ENCODE measurements around the gene TBC1D3B.

Gene TBC1D3B

GRCh38 chr17:36120221-36120620, 56.2 kb downstream of the TBC1D3B start:
- TF ChIP-seq CTCF (IDR thresholded peaks at IDR 0.05; ENCODE audit: low read depth, low read length), result no peak
- Histone ChIP-seq H3K27me3 (ENCODE audit: insufficient read depth, low read depth, severe bottlenecking) (no peaks in the 10 kb centered on the region), H3K9me3 (ENCODE audit: severe bottlenecking) (peaks cover 5% of the 10 kb centered on the region), H3K27ac (no peak overlapping the region), H3K36me3 (no peaks in the 10 kb centered on the region), H3K4me3 (ENCODE audit: low read depth, low read length) (no peak overlapping the region)
- DNase-seq, result no peak

DNA sequence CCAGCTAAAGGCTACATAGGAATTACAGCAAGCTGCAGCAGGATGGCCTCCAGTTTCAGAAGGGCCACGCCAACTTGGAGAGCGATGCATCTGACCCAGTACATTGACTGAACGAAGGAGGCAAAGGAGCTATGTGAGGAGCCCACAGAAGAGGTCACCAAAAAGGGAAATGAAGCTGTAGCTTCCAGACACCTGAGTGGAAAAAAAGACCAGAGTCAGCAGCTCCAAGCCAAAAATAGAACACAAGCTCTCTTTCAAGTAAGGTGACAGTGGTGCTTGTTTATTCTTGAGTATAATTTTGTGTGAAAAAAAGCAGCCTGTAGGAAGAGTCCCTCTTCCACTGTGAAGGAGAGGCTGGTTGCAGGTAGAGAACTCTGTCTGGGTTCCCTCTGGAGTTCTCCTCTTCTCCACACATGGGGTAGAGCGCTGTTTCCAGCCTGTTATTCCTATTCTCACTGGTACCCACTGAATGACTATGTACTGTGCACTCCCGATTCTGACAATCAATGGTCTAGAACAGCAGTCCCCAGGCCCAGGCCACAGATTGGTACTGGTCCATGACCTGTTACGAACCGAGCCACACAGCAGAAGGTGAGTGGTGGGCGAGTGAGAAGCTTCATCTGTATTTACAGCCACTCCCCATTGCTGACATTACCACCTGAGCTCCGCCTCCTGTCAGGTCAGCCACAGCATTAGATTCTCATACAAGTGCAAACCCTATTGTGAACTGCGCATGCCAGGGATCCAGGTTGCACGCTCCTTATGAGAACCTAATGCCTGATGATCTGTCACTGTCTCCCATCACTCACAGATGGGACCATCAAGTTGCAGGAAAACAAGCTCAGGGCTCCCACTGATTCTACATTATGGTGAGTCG, 57.7 kb downstream of the TBC1D3B start:
- Histone ChIP-seq H3K4me3 (ENCODE audit: low read depth, low read length) (no peak overlapping the region), H3K27ac (no peak overlapping the region), H3K9me3 (ENCODE audit: severe bottlenecking) (no peaks in the 10 kb centered on the region), H3K27me3 (ENCODE audit: insufficient read depth, low read depth, severe bottlenecking) (no peaks in the 10 kb centered on the region), H3K36me3 (no peaks in the 10 kb centered on the region)
- no peak for DNase-seq
- no peak for TF ChIP-seq CTCF (IDR thresholded peaks at IDR 0.05; ENCODE audit: low read depth, low read length)

DNA sequence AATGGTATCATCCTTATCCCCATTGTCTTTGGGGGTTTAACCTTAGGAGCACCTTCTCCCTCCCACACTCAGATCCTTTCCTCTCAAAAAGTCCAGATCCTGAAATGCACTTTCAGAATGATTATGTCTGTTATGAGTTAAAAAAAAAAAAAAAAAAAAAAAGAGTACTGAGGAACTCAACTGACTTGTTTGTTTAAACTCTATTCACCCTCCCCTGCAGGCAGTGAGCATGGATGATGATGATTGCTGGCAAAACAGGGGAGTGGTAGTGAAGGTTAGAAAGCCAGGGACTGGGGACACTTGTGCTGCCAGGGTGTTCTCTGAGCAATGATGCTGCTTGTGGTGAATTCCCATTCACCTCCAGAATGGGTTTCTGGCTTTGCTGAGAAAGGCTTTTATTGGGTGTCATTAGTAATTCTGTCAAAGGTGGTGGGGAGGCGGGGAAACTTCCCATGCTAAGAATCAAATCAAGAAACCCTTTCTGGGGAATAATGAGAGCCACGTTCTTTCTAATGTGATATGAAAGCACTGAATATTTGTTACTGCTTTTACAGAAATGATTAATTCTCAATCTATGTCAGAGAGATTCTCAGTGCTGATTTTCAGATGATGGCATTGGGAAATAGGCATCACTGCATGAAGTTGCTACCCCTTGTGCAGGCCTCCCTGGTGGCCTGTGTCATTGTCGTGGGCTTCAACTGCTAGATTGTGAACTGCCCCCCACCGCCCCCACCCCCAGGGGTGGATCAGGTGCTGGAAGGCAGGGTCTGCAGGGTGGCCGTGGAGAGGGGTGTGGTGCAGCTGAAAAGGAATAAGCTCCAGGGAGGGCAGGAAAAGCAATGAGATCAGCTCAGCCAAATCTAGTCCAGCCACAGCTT, 58.7 kb downstream of the TBC1D3B start:
- Histone ChIP-seq H3K4me3 (ENCODE audit: low read depth, low read length) (no peak overlapping the region), H3K27ac (no peak overlapping the region), H3K9me3 (ENCODE audit: severe bottlenecking) (no peaks in the 10 kb centered on the region), H3K36me3 (no peaks in the 10 kb centered on the region), H3K27me3 (ENCODE audit: insufficient read depth, low read depth, severe bottlenecking) (no peaks in the 10 kb centered on the region)
- TF ChIP-seq CTCF (IDR thresholded peaks at IDR 0.05; ENCODE audit: low read depth, low read length), result no peak
- DNase-seq, result no peak

All from WERI-Rb-1 (cell line).